AG04449 (cell line): ENCODE measurements around the gene TLCD2.

Experiments used
- CTCF ChIA-PET: fragments of 350-600 bp; formaldehyde crosslinking; extraction: SDS; loops from one replicate; lab custom pipeline; 2021; ENCODE audit warnings: antibody characterized with exemption; lab: Yijun Ruan, JAX
- POLR2A ChIA-PET: fragments of 400-600, 350-600 bp; formaldehyde crosslinking; extraction: SDS; loops from one replicate; lab custom pipeline; 2020; ENCODE audit warnings: antibody characterized with exemption, inconsistent platforms; lab: Yijun Ruan, JAX
- DNase-seq: peaks from one replicate; pipeline ENCODE4 v3.0.0-alpha.2; 2010; ENCODE audit warnings: low read depth, low spot score
- H3K4me3 ChIP-seq: 2 replicates; pipeline ENCODE4 v1.5.1; 2011; ENCODE audit warnings: low read depth, mild to moderate bottlenecking, control low read depth, low read length
- CTCF ChIP-seq: IDR thresholded peaks from one replicate; pipeline ENCODE4 v1.5.1; 2011; ENCODE audit warnings: mild to moderate bottlenecking, moderate library complexity, low read length, control low read depth, inconsistent platforms; ENCODE audit not compliant: insufficient read depth; ENCODE audit errors: missing control alignments

TLCD2 gene

GRCh38 chr17:1709971-1710806, at the start of gene TLCD2:
Gene TLCD2, minus strand, starts transcription at chr17:1710377. Its CDS starts 135 bp downstream, at chr17:1710242.
- TF ChIP-seq CTCF: no peak
- ChIA-PET CTCF (interaction anchor here (1.5 kb wide), 1 partner anchor 74 kb away, joined by 3 read pairs; no protein-coding TSS in a partner anchor), POLR2A (interaction anchor here (0.6 to 1.3 kb wide), 2 partner anchors 41 to 86 kb away, joined by 3 read pairs; no protein-coding TSS in a partner anchor)
- DNase-seq: no peak
- peak within 1 kb of the TSS; percentile 63 for H3K4me3 ChIP-seq

DNA sequence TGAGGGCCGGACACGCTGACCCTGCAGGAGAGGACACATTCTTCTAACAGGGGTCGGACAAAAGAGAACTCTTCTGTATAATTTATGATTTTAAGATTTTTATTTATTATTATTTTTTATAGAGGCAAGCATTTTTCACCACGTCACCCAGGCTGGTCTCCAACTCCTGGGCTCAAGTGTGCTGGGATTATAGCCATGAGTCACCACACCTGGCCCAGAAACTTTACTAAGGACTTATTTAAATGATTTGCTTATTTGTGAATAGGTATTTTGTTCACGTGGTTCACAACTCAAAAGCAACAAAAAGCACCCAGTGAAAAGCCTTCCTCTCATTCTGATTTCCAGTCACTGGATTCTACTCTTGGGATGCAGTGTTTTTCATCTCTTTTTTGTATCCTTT, 49.4 kb upstream of the TLCD2 start:
- DNase-seq: no peak
- no peak overlapping the region for H3K4me3 ChIP-seq
- ChIA-PET CTCF (no interaction called here), POLR2A (no interaction called here)
- no peak for TF ChIP-seq CTCF

DNA sequence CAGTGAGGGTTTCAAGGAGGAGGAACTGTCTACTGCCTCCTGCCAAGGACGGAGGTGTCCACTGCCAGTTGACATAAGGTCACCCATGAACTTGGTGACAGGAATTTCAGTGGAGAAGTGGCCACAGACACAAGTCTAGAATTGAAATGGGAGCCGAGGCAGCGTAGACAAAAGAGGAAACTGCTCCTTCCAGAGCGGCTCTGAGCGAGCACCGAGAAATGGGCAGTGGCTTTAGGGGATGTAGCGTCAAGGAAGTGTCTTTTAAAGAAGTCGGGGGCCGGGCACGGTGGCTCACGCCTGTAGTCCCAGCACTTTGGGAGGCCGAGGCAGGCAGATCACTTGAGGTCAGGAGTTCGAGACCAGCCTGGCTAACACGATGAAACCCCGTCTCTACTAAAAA, 48.6 kb upstream of the TLCD2 start:
- POLR2A ChIA-PET: no interaction called here

GRCh38 chr17:1755827-1756262, 45.7 kb upstream of the TLCD2 start:
- CTCF ChIA-PET: interaction anchor here (1.8 kb wide), 1 partner anchor 35 kb away, joined by 4 read pairs; no protein-coding TSS in a partner anchor

More for the DNA sequence above, 48.6 kb upstream of the TLCD2 start:
- DNase-seq: no peak
- H3K4me3 ChIP-seq: no peak overlapping the region
- CTCF ChIA-PET: no interaction called here
- no peak for TF ChIP-seq CTCF

GRCh38 chr17:1755252-1755826, 45.2 kb upstream of the TLCD2 start:
- CTCF ChIA-PET: interaction anchor here (1.1 to 1.8 kb wide), 2 partner anchors 10 to 34 kb away, joined by 4 read pairs; no protein-coding TSS in a partner anchor
- DNase-seq: no peak
- H3K4me3 ChIP-seq: no peak overlapping the region
- no peak for TF ChIP-seq CTCF
- POLR2A ChIA-PET: no interaction called here

More at GRCh38 chr17:1755827-1756262, 45.7 kb upstream of the TLCD2 start:
- POLR2A ChIA-PET: no interaction called here
- DNase-seq: no peak
- no peak for TF ChIP-seq CTCF
- no peak overlapping the region for H3K4me3 ChIP-seq
